CD14-positive monocyte (primary cell): ENCODE results near the gene GLRA2. TPM values are rescaled to one million over a fixed set of nuclear protein-coding genes. Genes with fewer than 3 reads are reported as not detected.

Experiments used
- DNase-seq, 3 donors: peaks; one replicate each; pipeline ENCODE4 v3.0.0-alpha.2; 2011 to 2022
- H2AFZ ChIP-seq: 2 replicates; pipeline ENCODE4 v1.6.0; 2012; ENCODE audit warnings: mild to moderate bottlenecking, low read depth, low read length, inconsistent platforms; ENCODE audit not compliant: insufficient read depth, poor library complexity, severe bottlenecking
- H3K27ac ChIP-seq, 2 donors: 1 replicate in 1 of 2; 2 replicates in 1 of 2; pipeline ENCODE4 v1.5.1; 2012 to 2013; ENCODE audit warnings: low read length in 2 of 2, control low read depth in 1 of 2, inconsistent platforms in 1 of 2, low read depth in 1 of 2, mild to moderate bottlenecking in 1 of 2
- H3K27me3 ChIP-seq, 2 donors: one replicate each; pipeline versions ENCODE4 v1.6.0 to v1.6.1; 2011 to 2013; ENCODE audit warnings: low read length in 2 of 2; ENCODE audit not compliant: control insufficient read depth in 2 of 2, insufficient read depth in 2 of 2
- H3K36me3 ChIP-seq, 2 donors: replicated peaks in 1 of 2; 1 replicate in 1 of 2; 2 replicates in 1 of 2; pipeline versions ENCODE4 v1.5.1 to v1.6.1; 2012 to 2013; ENCODE audit warnings: low read length in 2 of 2, control low read depth in 1 of 2, inconsistent platforms in 1 of 2, mild to moderate bottlenecking in 1 of 2; ENCODE audit not compliant: insufficient read depth in 2 of 2, control insufficient read depth in 1 of 2
- H3K4me1 ChIP-seq, 2 donors: 1 replicate in 1 of 2; 2 replicates in 1 of 2; pipeline versions ENCODE4 v1.5.1 to v1.6.1; 2012 to 2013; ENCODE audit warnings: low read length in 2 of 2, control low read depth in 1 of 2, inconsistent platforms in 1 of 2, mild to moderate bottlenecking in 1 of 2, moderate library complexity in 1 of 2; ENCODE audit not compliant: insufficient read depth in 2 of 2, control insufficient read depth in 1 of 2
- H3K4me2 ChIP-seq: replicated peaks from 2 replicates; pipeline ENCODE3; 2012; ENCODE audit warnings: low read length, moderate library complexity, mild to moderate bottlenecking; ENCODE audit not compliant: poor library complexity, severe bottlenecking; ENCODE audit errors: extremely low read depth
- H3K4me3 ChIP-seq, 3 experiments: fragments of 200-600 bp in 1 of 3; sonication (generic) in 1 of 3; replicated peaks in 1 of 3; 1 replicate in 2 of 3; 2 replicates in 1 of 3; pipeline ENCODE4 v1.5.1; 2011 to 2013; ENCODE audit warnings: low read length in 3 of 3, mild to moderate bottlenecking in 3 of 3, control low read depth in 2 of 3, low read depth in 2 of 3, inconsistent platforms in 1 of 3, moderate library complexity in 1 of 3
- H3K79me2 ChIP-seq: 2 replicates; pipeline ENCODE4 v1.6.0; 2012; ENCODE audit warnings: mild to moderate bottlenecking, control low read depth, inconsistent platforms, low read length, moderate library complexity; ENCODE audit not compliant: insufficient read depth
- H3K9ac ChIP-seq: 2 replicates; pipeline ENCODE4 v1.6.0; 2017; ENCODE audit warnings: low read length, mild to moderate bottlenecking; ENCODE audit not compliant: insufficient read depth, poor library complexity, severe bottlenecking
- H3K9me3 ChIP-seq, 2 donors: replicated peaks in 1 of 2; 1 replicate in 1 of 2; 2 replicates in 1 of 2; pipeline versions ENCODE4 v1.5.1 to v1.6.1; 2012 to 2013; ENCODE audit warnings: low read length in 2 of 2, control low read depth in 1 of 2; ENCODE audit not compliant: control insufficient read depth in 1 of 2, insufficient read depth in 1 of 2
- H4K20me1 ChIP-seq: 2 replicates; pipeline ENCODE4 v1.6.0; 2012; ENCODE audit warnings: mild to moderate bottlenecking, low read length, control low read depth, moderate library complexity; ENCODE audit not compliant: insufficient read depth
- H3K27ac Mint-ChIP-seq, 7 donors: one replicate each; pipeline ENCODE4 v1.8.0; 2020; ENCODE audit warnings: mild to moderate bottlenecking in 7 of 7, mixed read lengths in 7 of 7, moderate library complexity in 6 of 7, inconsistent platforms in 2 of 7
- H3K27me3 Mint-ChIP-seq, 3 donors: one replicate each; pipeline ENCODE4 v1.8.0; 2021 to 2022; ENCODE audit warnings: low read depth in 3 of 3, mild to moderate bottlenecking in 3 of 3, mixed read lengths in 3 of 3, moderate library complexity in 3 of 3, inconsistent platforms in 1 of 3
- H3K36me3 Mint-ChIP-seq, 2 donors: one replicate each; pipeline ENCODE4 v1.8.0; 2020; ENCODE audit warnings: mixed read lengths in 2 of 2, inconsistent platforms in 1 of 2, mild to moderate bottlenecking in 1 of 2
- H3K4me1 Mint-ChIP-seq: one replicate; pipeline ENCODE4 v1.8.0; 2020; ENCODE audit warnings: mild to moderate bottlenecking, mixed read lengths
- H3K4me3 Mint-ChIP-seq, 2 donors: one replicate each; pipeline ENCODE4 v1.8.0; 2020; ENCODE audit warnings: mild to moderate bottlenecking in 2 of 2, mixed read lengths in 2 of 2, moderate library complexity in 1 of 2
- H3K9me3 Mint-ChIP-seq, 7 donors: one replicate each; pipeline ENCODE4 v1.8.0; 2020 to 2022; ENCODE audit warnings: mixed read lengths in 7 of 7, mild to moderate bottlenecking in 6 of 7, moderate library complexity in 6 of 7, inconsistent platforms in 2 of 7
- CTCF ChIP-seq: fragments of 200-600 bp; IDR thresholded peaks from one replicate; pipeline ENCODE4 v1.8.0; 2022; ENCODE audit warnings: antibody characterized with exemption, mild to moderate bottlenecking
- WGBS: methylation state at CpG from one replicate; pipeline ENCODE4 v1.1.5; 2013; ENCODE audit warnings: missing lambda C conversion rate; ENCODE audit not compliant: insufficient coverage; 5-methylcytosine and 5-hydroxymethylcytosine counted together
- intact Hi-C, 2 donors: fragments of 100-400 bp; cut with micrococcal nuclease; formaldehyde crosslinking; loops; one replicate each; pipeline versions ENCODE4 v1.15.0 to v1.15.1; 2023
- polyA plus RNA-seq, 3 donors: library from polyadenylated mRNA; depleted of rRNA in 1 of 3; unstranded in 2 of 3; stranded (reverse) in 1 of 3; fragments of 300-500 nt in 2 of 3; fragments of >200 nt in 1 of 3; fragmentation: Illumina TruSeq in 2 of 3; gene quantifications; 1 replicate in 2 of 3; 2 replicates in 1 of 3; pipeline ENCODE4 v1.2.3, GENCODE V29; 2012 to 2021

Gene GLRA2
- polyA plus RNA-seq, 3 donors, result not detected

GRCh38 chrX:14504960-14505538, 24.3 kb upstream of the GLRA2 start:
- H3K36me3 Mint-ChIP-seq, result no peaks in the 10 kb centered on the region
- no peak overlapping the region for H3K4me3 Mint-ChIP-seq
- intact Hi-C loops, result no loop called here
- Histone ChIP-seq H3K9me3 (no peaks in the 10 kb centered on the region), H3K27me3 (no peaks in the 10 kb centered on the region), H4K20me1 (no peaks in the 10 kb centered on the region), H3K4me2 (no peak overlapping the region), H3K4me3 (no peak overlapping the region), H3K27ac (no peak overlapping the region), H2AFZ (no peak overlapping the region), H3K9ac (no peak overlapping the region), H3K4me1 (no peaks in the 10 kb centered on the region), H3K79me2 (no peaks in the 10 kb centered on the region), H3K36me3 (no peaks in the 10 kb centered on the region)
- TF ChIP-seq CTCF, result no peak
- no peak for DNase-seq
- no peak overlapping the region for H3K27ac Mint-ChIP-seq
- no CpG with 5 or more reads among the region's 1 CpG for WGBS
- peaks cover 0 to 3% (median 2%) of the 10 kb centered on the region in 7 donors for H3K9me3 Mint-ChIP-seq
- no peaks in the 10 kb centered on the region for H3K4me1 Mint-ChIP-seq
- peaks cover 0 to 8% (median 2%) of the 10 kb centered on the region in 3 donors for H3K27me3 Mint-ChIP-seq

- no peaks in the 10 kb centered on the region for H3K4me1 ChIP-seq
- H3K4me3 Mint-ChIP-seq, result no peak overlapping the region
- peaks cover 0 to 8% (median 2%) of the 10 kb centered on the region in 3 donors for H3K27me3 Mint-ChIP-seq
- H3K4me1 Mint-ChIP-seq, result no peaks in the 10 kb centered on the region
- H4K20me1 ChIP-seq, result no peaks in the 10 kb centered on the region
- no peak overlapping the region for H2AFZ ChIP-seq
- peaks cover 0 to 3% (median 2%) of the 10 kb centered on the region in 7 donors for H3K9me3 Mint-ChIP-seq
- H3K27me3 ChIP-seq, result no peaks in the 10 kb centered on the region
- no peaks in the 10 kb centered on the region for H3K79me2 ChIP-seq
- intact Hi-C loops, result no loop called here
- WGBS, result no CpG with 5 or more reads among the region's 1 CpG
- H3K36me3 ChIP-seq, result no peaks in the 10 kb centered on the region
- TF ChIP-seq CTCF, result no peak
- H3K27ac Mint-ChIP-seq, result no peak overlapping the region
- DNase-seq, result no peak
- no peaks in the 10 kb centered on the region for H3K36me3 Mint-ChIP-seq
- no peak overlapping the region for H3K4me3 ChIP-seq
- no peaks in the 10 kb centered on the region for H3K9me3 ChIP-seq
- H3K4me2 ChIP-seq, result no peak overlapping the region
- H3K27ac ChIP-seq, result no peak overlapping the region
- no peak overlapping the region for H3K9ac ChIP-seq
Measured at GRCh38 chrX:14505648-14506047, 23.7 kb upstream of the GLRA2 start.
